ENCODE measurements around the gene PYGB.

Gene PYGB

DNA sequence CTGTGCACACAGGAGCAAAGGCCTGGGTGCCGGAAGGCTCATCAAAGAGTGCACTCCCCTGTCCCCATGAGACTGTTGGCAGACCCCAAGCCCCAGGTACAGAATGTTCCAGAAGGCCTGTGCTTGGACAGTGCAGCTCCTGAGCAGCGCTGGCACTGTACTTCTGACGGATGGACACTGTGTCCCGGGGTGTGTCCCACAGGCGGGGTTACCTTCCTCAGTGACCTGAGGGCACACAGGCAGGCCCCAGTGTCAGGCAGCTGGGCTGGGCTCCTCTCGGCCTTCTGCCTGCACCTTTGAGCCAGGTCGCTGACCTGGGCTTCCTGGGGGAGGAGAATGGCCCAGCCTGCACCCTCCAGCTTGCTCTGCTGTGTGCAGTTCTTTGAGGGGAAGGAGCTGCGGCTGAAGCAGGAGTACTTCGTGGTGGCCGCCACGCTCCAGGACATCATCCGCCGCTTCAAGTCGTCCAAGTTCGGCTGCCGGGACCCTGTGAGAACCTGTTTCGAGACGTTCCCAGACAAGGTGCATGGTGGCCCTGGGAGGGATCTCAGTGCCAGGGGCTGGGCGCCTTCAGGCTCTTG, 30.1 kb downstream of the PYGB start:
- Histone ChIP-seq H2AFZ (ENCODE audit: low read depth) (no peak overlapping the region), H3K4me2 (no peak overlapping the region), H4K20me1 (ENCODE audit: insufficient read depth) (no peaks in the 10 kb centered on the region), H3K27ac (no peak overlapping the region), H3K36me3 (ENCODE audit: insufficient read depth) (no peaks in the 10 kb centered on the region; the same call in 1 of the 2 replicates), H3K79me2 (ENCODE audit: insufficient read depth, low read depth) (no peaks in the 10 kb centered on the region), H3K27me3 (ENCODE audit: insufficient read depth, low read depth) (no peaks in the 10 kb centered on the region), H3K4me3 (IDR thresholded peaks at IDR 0.05; ENCODE audit: insufficient read depth, low read depth, low read length) (no peak overlapping the region), H3K4me1 (ENCODE audit: low read depth, poor library complexity, severe bottlenecking) (peaks cover 26% of the 10 kb centered on the region), H3K9ac (no peak overlapping the region)
- TF ChIP-seq, protein P1, sequence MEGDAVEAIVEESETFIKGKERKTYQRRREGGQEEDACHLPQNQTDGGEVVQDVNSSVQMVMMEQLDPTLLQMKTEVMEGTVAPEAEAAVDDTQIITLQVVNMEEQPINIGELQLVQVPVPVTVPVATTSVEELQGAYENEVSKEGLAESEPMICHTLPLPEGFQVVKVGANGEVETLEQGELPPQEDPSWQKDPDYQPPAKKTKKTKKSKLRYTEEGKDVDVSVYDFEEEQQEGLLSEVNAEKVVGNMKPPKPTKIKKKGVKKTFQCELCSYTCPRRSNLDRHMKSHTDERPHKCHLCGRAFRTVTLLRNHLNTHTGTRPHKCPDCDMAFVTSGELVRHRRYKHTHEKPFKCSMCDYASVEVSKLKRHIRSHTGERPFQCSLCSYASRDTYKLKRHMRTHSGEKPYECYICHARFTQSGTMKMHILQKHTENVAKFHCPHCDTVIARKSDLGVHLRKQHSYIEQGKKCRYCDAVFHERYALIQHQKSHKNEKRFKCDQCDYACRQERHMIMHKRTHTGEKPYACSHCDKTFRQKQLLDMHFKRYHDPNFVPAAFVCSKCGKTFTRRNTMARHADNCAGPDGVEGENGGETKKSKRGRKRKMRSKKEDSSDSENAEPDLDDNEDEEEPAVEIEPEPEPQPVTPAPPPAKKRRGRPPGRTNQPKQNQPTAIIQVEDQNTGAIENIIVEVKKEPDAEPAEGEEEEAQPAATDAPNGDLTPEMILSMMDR (conservative IDR thresholded peaks at IDR 0.05; ENCODE audit: low read depth, low read length) = no peak

DNA sequence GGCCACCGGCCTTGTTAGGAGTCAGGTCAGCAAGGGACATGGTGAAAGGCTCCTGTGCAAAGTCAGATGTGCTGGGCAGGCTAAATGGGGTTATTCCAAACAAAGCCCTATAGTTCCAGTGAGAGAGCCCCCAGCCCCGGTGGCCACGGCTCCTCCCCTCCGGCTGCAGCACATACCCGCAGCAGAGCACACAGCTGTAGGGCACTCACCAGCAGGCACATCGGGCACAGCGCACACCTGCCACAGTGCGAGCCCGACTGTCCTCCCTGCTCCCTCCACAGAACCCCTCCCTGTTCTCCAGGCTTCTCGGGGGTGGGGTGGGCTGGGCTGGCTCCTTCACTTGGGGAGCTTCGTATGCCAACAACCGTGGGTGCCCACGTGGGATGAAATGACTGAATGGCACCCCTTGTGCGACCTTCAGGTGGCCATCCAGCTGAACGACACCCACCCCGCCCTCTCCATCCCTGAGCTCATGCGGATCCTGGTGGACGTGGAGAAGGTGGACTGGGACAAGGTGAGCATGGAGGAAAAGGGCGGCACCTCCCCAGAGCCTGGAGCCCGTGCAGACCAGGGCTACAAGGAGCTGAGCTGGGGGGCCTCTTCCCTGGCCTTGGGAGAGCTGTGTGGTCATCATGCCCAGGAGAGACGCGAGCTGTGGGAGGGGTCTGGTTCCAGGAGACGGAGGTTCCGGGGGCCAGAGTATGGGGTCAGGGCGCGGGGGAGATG, 30.9 kb downstream of the PYGB start:
- TF ChIP-seq, protein P1 (conservative IDR thresholded peaks at IDR 0.05; ENCODE audit: low read depth, low read length) = no peak
- Histone ChIP-seq H3K4me3 (IDR thresholded peaks at IDR 0.05; ENCODE audit: insufficient read depth, low read depth, low read length) (no peak overlapping the region), H3K4me2 (no peak overlapping the region), H3K36me3 (ENCODE audit: insufficient read depth) (no peaks in the 10 kb centered on the region; the same call in 1 of the 2 replicates), H3K79me2 (ENCODE audit: insufficient read depth, low read depth) (no peaks in the 10 kb centered on the region), H3K27me3 (ENCODE audit: insufficient read depth, low read depth) (no peaks in the 10 kb centered on the region), H4K20me1 (ENCODE audit: insufficient read depth) (no peaks in the 10 kb centered on the region), H3K4me1 (ENCODE audit: low read depth, poor library complexity, severe bottlenecking) (peaks cover 34% of the 10 kb centered on the region), H3K9ac (no peak overlapping the region), H2AFZ (ENCODE audit: low read depth) (no peak overlapping the region), H3K27ac (no peak overlapping the region)

DNA sequence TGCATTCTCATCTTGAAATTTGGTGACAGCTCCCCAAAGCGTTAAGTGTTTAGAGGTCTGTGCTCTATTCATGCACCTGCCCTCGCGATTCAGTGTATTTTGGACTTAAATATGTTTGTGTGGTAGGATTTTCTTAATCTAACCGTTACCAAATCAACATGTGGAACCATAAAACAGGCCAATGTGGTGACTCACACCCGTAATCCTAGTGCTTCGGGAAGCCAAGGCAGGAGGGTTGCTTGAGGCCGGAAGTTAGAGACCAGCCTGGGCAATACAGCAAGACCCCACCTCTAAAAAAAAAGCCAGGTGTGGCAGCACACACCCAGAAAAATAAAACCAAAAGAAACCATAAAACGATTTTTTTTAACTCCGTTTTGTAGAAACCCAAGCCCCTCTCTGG, 31.5 kb downstream of the PYGB start:
- H3K4me3 ChIP-seq (IDR thresholded peaks at IDR 0.05; ENCODE audit: insufficient read depth, low read depth, low read length) = no peak overlapping the region
- no peak overlapping the region for H2AFZ ChIP-seq (ENCODE audit: low read depth)
- H3K4me1 ChIP-seq (ENCODE audit: low read depth, poor library complexity, severe bottlenecking) = peaks cover 38% of the 10 kb centered on the region
- no peak overlapping the region for H3K27ac ChIP-seq
- H3K36me3 ChIP-seq (ENCODE audit: insufficient read depth) = no peaks in the 10 kb centered on the region; the same call in 1 of the 2 replicates
- no peaks in the 10 kb centered on the region for H4K20me1 ChIP-seq (ENCODE audit: insufficient read depth)
- H3K4me2 ChIP-seq = no peak overlapping the region
- no peak overlapping the region for H3K9ac ChIP-seq
- H3K27me3 ChIP-seq (ENCODE audit: insufficient read depth, low read depth) = no peaks in the 10 kb centered on the region
- no peaks in the 10 kb centered on the region for H3K79me2 ChIP-seq (ENCODE audit: insufficient read depth, low read depth)
- TF ChIP-seq, protein P1 (conservative IDR thresholded peaks at IDR 0.05; ENCODE audit: low read depth, low read length) = no peak

DNA sequence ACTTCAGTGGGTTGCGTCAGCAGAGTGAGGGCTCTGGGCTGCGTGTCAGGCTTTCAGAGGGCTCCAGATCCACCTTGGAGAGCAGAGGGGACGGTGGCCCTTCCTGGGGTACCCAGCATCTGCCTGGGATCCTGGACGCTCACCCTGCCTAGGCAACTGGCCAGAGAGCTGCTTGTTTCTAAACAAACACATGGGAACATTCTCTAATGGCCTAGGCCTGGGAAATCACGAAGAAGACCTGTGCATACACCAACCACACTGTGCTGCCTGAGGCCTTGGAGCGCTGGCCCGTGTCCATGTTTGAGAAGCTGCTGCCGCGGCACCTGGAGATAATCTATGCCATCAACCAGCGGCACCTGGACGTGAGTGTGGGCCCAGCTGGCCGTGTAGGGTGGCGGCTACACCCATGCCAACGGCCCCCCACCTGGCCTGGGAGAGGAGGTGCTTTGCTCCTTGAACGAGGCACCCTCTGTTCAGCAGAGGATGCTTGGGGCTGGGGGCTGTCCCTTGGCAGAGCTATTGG, 32.2 kb downstream of the PYGB start:
- H3K36me3 ChIP-seq (ENCODE audit: insufficient read depth) = no peaks in the 10 kb centered on the region; the same call in 1 of the 2 replicates

More for the DNA sequence above, 32.2 kb downstream of the PYGB start:
- Histone ChIP-seq H3K4me1 (ENCODE audit: low read depth, poor library complexity, severe bottlenecking) (peaks cover 38% of the 10 kb centered on the region), H3K4me2 (no peak overlapping the region), H3K27me3 (ENCODE audit: insufficient read depth, low read depth) (no peaks in the 10 kb centered on the region), H3K79me2 (ENCODE audit: insufficient read depth, low read depth) (no peaks in the 10 kb centered on the region), H3K4me3 (IDR thresholded peaks at IDR 0.05; ENCODE audit: insufficient read depth, low read depth, low read length) (no peak overlapping the region), H2AFZ (ENCODE audit: low read depth) (no peak overlapping the region), H4K20me1 (ENCODE audit: insufficient read depth) (no peaks in the 10 kb centered on the region), H3K9ac (no peak overlapping the region), H3K27ac (no peak overlapping the region)
- TF ChIP-seq, protein P1 (conservative IDR thresholded peaks at IDR 0.05; ENCODE audit: low read depth, low read length) = no peak

All from KMS-11 (cell line).